ENCODE data around the gene PARVG.

Gene PARVG

GRCh38 chr22:44202261-44202789, 21.6 kb downstream of the PARVG start:
- no peak overlapping the region for H3K27ac ChIP-seq
- peaks cover 25 to 88% (median 70%) of the 10 kb centered on the region in 11 experiments; a peak in 20 of 22 replicates for H4K20me1 ChIP-seq
- H3K4me2 ChIP-seq, result 0 out of 22 replicates have a peak overlapping the region, but pooled peaks of 1 of the 11 experiments have one; percentile 10
- no peak for TF ChIP-seq Cebpa-rat (IDR thresholded peaks at IDR 0.05)
- no peak overlapping the region for H3K9ac ChIP-seq
- peaks cover 0 to 17% (median 0%) of the 10 kb centered on the region in 11 experiments; a peak in 9 of 22 replicates for H3K27me3 ChIP-seq
- H3K36me3 ChIP-seq, result peaks cover 0 to 87% (median 43%) of the 10 kb centered on the region in 11 experiments; a peak in 15 of 22 replicates
- H3K4me1 ChIP-seq, result peaks cover 18 to 51% (median 43%) of the 10 kb centered on the region in 10 experiments
- no peak overlapping the region for H3K4me3 ChIP-seq
- H3K9me3 ChIP-seq (replicated peaks in 1 of 11), result no peaks in the 10 kb centered on the region

- Histone ChIP-seq H3K36me3 (peaks cover 0 to 79% (median 35%) of the 10 kb centered on the region in 11 experiments; a peak in 15 of 22 replicates), H4K20me1 (peaks cover 25 to 85% (median 70%) of the 10 kb centered on the region in 11 experiments; a peak in 20 of 22 replicates), H3K27ac (no peak overlapping the region), H3K27me3 (peaks cover 0 to 17% (median 0%) of the 10 kb centered on the region in 11 experiments; a peak in 9 of 22 replicates), H3K4me1 (peaks cover 18 to 51% (median 43%) of the 10 kb centered on the region in 10 experiments), H3K4me2 (0 out of 22 replicates have a peak overlapping the region, but pooled peaks of 1 of the 11 experiments have one; percentile 2), H3K9ac (no peak overlapping the region), H3K9me3 (replicated peaks in 1 of 11) (no peaks in the 10 kb centered on the region), H3K4me3 (no peak overlapping the region)
- no peak for TF ChIP-seq Cebpa-rat (IDR thresholded peaks at IDR 0.05)
Measured at GRCh38 chr22:44203203-44203602, 22.5 kb downstream of the PARVG start.

GRCh38 chr22:44204739-44205515, 24.2 kb downstream of the PARVG start:
- peaks cover 0 to 63% (median 20%) of the 10 kb centered on the region in 11 experiments; a peak in 13 of 22 replicates for H3K36me3 ChIP-seq
- no peak for TF ChIP-seq Cebpa-rat (IDR thresholded peaks at IDR 0.05)
- no peak overlapping the region for H3K27ac ChIP-seq
- peaks cover 0 to 17% (median 0%) of the 10 kb centered on the region in 11 experiments; a peak in 9 of 22 replicates for H3K27me3 ChIP-seq
- H3K4me2 ChIP-seq, result peak overlapping the region in 8 of 11 experiments; percentile 2 to 72 (median 61); a peak in 15 of 22 replicates
- peak overlapping the region in 1 of 11 experiments; percentile 26; a peak in 1 of 22 replicates for H3K9ac ChIP-seq
- H3K4me3 ChIP-seq, result no peak overlapping the region
- H4K20me1 ChIP-seq, result peaks cover 15 to 74% (median 58%) of the 10 kb centered on the region in 11 experiments; a peak in 20 of 22 replicates
- H3K9me3 ChIP-seq (replicated peaks in 1 of 11), result peaks cover 0 to 13% (median 10%) of the 10 kb centered on the region in 11 experiments; a peak in 16 of 22 replicates
- peaks cover 11 to 41% (median 33%) of the 10 kb centered on the region in 10 experiments for H3K4me1 ChIP-seq

- TF ChIP-seq Cebpa-rat (IDR thresholded peaks at IDR 0.05), result no peak
- Histone ChIP-seq H3K9ac (no peak overlapping the region), H3K4me1 (peaks cover 5 to 33% (median 25%) of the 10 kb centered on the region in 10 experiments), H3K36me3 (peaks cover 0 to 55% (median 12%) of the 10 kb centered on the region in 11 experiments; a peak in 12 of 22 replicates), H3K9me3 (replicated peaks in 1 of 11) (peaks cover 0 to 14% (median 12%) of the 10 kb centered on the region in 11 experiments; a peak in 16 of 22 replicates), H3K27me3 (peaks cover 0 to 17% (median 0%) of the 10 kb centered on the region in 11 experiments; a peak in 9 of 22 replicates), H3K27ac (no peak overlapping the region), H3K4me2 (peak overlapping the region in 6 of 11 experiments; percentile 39 to 72 (median 66); a peak in 11 of 22 replicates), H3K4me3 (no peak overlapping the region), H4K20me1 (peaks cover 8 to 66% (median 50%) of the 10 kb centered on the region in 11 experiments; a peak in 20 of 22 replicates)
Measured at GRCh38 chr22:44205516-44206329, 25.0 kb downstream of the PARVG start.

- H3K27me3 ChIP-seq, result peaks cover 0 to 15% (median 0%) of the 10 kb centered on the region in 11 experiments; a peak in 9 of 22 replicates
- H3K9ac ChIP-seq, result no peak overlapping the region
- H4K20me1 ChIP-seq, result peaks cover 8 to 61% (median 44%) of the 10 kb centered on the region in 11 experiments; a peak in 20 of 22 replicates
- peaks cover 0 to 14% (median 12%) of the 10 kb centered on the region in 11 experiments; a peak in 16 of 22 replicates for H3K9me3 ChIP-seq (replicated peaks in 1 of 11)
- H3K36me3 ChIP-seq, result peaks cover 0 to 49% (median 11%) of the 10 kb centered on the region in 11 experiments; a peak in 12 of 22 replicates
- peaks cover 7 to 28% (median 19%) of the 10 kb centered on the region in 10 experiments; a peak in 16 of 20 replicates for H3K4me1 ChIP-seq
- H3K4me3 ChIP-seq, result no peak overlapping the region
- no peak for TF ChIP-seq Cebpa-rat (IDR thresholded peaks at IDR 0.05)
- H3K4me2 ChIP-seq, result no peak overlapping the region
- no peak overlapping the region for H3K27ac ChIP-seq
Measured at GRCh38 chr22:44206330-44206645, 25.6 kb downstream of the PARVG start.

- peaks cover 0 to 11% (median 0%) of the 10 kb centered on the region in 11 experiments; a peak in 8 of 22 replicates for H3K27me3 ChIP-seq
- H3K4me3 ChIP-seq, result no peak overlapping the region
- TF ChIP-seq Cebpa-rat (IDR thresholded peaks at IDR 0.05), result no peak
- H3K9me3 ChIP-seq (replicated peaks in 1 of 11), result peaks cover 0 to 14% (median 12%) of the 10 kb centered on the region in 11 experiments; a peak in 16 of 22 replicates
- peaks cover 8 to 56% (median 40%) of the 10 kb centered on the region in 11 experiments; a peak in 20 of 22 replicates for H4K20me1 ChIP-seq
- no peak overlapping the region for H3K9ac ChIP-seq
- no peak overlapping the region for H3K27ac ChIP-seq
- peaks cover 0 to 45% (median 11%) of the 10 kb centered on the region in 11 experiments; a peak in 12 of 22 replicates for H3K36me3 ChIP-seq
- peaks cover 11 to 24% (median 19%) of the 10 kb centered on the region in 10 experiments; a peak in 16 of 20 replicates for H3K4me1 ChIP-seq
- H3K4me2 ChIP-seq, result no peak overlapping the region
Measured at GRCh38 chr22:44206696-44207095, 26.0 kb downstream of the PARVG start.

- Histone ChIP-seq H3K4me3 (no peak overlapping the region), H3K27me3 (peaks cover 0 to 4% (median 0%) of the 10 kb centered on the region in 11 experiments; a peak in 4 of 22 replicates), H3K9ac (no peak overlapping the region), H3K9me3 (replicated peaks in 1 of 11) (peaks cover 0 to 14% (median 12%) of the 10 kb centered on the region in 11 experiments; a peak in 16 of 22 replicates), H4K20me1 (peaks cover 8 to 50% (median 33%) of the 10 kb centered on the region in 11 experiments; a peak in 20 of 22 replicates), H3K4me1 (peaks cover 11 to 27% (median 18%) of the 10 kb centered on the region in 10 experiments; a peak in 16 of 20 replicates), H3K36me3 (peaks cover 0 to 38% (median 4%) of the 10 kb centered on the region in 11 experiments; a peak in 12 of 22 replicates), H3K27ac (no peak overlapping the region), H3K4me2 (no peak overlapping the region)
- no peak for TF ChIP-seq Cebpa-rat (IDR thresholded peaks at IDR 0.05)
Measured at GRCh38 chr22:44207173-44207980, 26.7 kb downstream of the PARVG start.

All from BLaER1 treated with 17β-estradiol and CSF1 and Interleukin-3, amounts not matched to agents 10 nM and 100 nM (cell line).